GM12864 (cell line): Measurements from ENCODE around the gene ARHGEF1.

Experiments used
- DNase-seq: peaks from one replicate; pipeline ENCODE4 v3.0.0-alpha.2; 2011; ENCODE audit warnings: low read depth
- H3K4me3 ChIP-seq: 2 replicates; pipeline ENCODE4 v1.5.1; 2011; ENCODE audit warnings: mild to moderate bottlenecking, low read depth, low read length, control low read depth
- CTCF ChIP-seq: IDR thresholded peaks from 2 replicates; pipeline ENCODE4 v1.5.1; 2011; ENCODE audit warnings: low read depth, mild to moderate bottlenecking, moderate library complexity, low read length, control low read depth, inconsistent platforms; ENCODE audit errors: missing control alignments

ARHGEF1 gene

DNA sequence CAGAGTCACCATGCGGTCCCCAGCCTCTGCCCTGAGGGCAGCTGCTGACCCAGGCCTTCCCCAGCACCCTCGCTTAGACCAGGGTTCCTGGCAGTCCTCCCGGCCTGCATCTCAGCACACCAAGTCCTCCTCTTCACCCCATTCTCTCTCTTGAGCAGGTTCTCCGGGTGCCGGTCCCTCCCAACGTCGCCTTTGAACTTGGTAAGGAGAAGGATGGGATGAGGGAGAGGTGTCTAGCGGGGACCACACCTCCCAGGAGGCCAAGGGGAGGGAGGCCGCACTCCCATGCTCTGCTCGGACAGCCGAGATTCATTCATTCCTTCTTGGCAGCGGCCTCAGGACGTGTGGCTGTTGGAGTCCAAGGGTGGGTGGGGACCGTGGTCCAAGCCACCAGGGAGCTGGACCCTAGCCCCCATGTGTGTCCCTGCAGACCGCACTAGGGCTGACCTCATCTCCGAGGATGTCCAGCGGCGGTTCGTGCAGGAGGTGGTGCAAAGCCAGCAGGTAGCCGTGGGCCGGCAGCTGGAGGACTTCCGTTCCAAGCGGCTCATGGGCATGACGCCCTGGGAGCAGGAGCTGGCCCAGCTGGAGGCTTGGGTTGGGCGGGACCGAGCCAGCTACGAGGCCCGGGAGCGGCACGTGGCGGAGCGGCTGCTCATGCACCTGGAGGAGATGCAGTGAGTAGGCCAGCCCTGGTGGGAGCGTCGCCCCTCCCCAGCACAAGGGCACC, 9.4 kb downstream of the ARHGEF1 start:
- H3K4me3 ChIP-seq, result no peak overlapping the region
- no peak for DNase-seq
- TF ChIP-seq CTCF, result no peak

GRCh38 chr19:41893899-41894298, 10.9 kb downstream of the ARHGEF1 start:
- DNase-seq, result no peak
- TF ChIP-seq CTCF, result peak; percentile 31
- no peak overlapping the region for H3K4me3 ChIP-seq

DNA sequence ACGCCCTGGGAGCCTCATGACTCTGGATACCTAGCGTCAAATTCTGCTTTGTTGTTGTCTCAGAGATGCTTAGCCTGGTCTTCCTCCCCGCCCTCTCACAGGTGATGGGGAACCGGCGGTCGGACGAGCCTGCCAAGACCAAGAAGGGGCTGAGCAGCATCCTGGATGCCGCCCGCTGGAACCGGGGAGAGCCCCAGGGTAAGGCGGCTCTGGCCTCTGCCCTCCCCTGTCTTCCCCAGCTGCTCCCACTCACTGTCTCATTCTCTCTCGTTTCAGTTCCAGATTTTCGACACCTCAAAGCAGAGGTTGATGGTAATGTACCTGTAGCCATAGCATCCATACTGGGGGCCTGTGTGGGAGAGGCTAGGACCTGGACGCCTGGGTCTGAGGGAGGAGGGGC, 11.4 kb downstream of the ARHGEF1 start:
- DNase-seq, result no peak
- TF ChIP-seq CTCF, result no peak
- H3K4me3 ChIP-seq, result no peak overlapping the region

GRCh38 chr19:41895745-41896580, 13.0 kb downstream of the ARHGEF1 start:
- no peak overlapping the region for H3K4me3 ChIP-seq
- peak; percentile 59 for TF ChIP-seq CTCF
- no peak for DNase-seq

DNA sequence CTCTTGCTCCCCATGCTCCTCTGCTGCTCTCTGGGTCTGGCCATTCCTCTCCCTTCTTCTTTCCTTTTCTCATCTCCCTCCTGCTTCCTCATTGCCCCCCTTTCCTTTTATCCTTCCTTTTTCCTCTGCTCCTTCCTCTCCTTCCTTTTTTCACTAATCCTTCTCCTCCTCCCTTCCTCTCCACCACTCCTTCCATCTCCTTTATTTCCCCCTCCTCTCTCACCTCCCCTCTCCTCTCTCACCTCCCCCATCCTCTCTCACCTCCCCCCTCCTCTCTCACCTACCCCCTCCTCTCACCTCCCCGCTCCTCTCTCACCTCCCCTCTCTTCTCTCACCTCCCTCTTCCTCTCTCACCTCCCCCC, 13.6 kb downstream of the ARHGEF1 start:
- H3K4me3 ChIP-seq, result no peak overlapping the region
- no peak for DNase-seq
- TF ChIP-seq CTCF, result no peak

DNA sequence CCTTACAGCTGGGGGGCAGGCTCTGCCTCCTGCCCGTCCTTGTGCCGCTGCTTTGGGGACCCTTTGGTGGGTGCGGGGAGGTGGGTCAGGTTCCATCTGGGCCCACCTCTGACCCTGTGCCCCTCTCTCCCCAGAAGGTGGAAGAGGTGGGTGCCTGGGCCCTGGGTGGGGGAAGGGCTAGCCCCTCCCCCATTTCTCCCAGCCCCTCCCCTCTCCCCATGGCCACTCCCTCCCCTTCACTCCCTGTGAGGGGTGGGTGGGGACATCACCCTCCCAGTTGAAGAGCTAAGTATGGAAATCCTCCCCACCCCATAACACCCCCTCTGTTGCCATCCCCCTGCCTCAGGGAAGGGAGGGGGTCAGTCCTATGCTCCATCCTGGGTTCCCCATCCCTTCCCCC, 14.2 kb downstream of the ARHGEF1 start:
- no peak overlapping the region for H3K4me3 ChIP-seq
- TF ChIP-seq CTCF, result no peak
- no peak for DNase-seq
